ENCODE measurements around the gene KRT23.

KRT23 gene, protein sequence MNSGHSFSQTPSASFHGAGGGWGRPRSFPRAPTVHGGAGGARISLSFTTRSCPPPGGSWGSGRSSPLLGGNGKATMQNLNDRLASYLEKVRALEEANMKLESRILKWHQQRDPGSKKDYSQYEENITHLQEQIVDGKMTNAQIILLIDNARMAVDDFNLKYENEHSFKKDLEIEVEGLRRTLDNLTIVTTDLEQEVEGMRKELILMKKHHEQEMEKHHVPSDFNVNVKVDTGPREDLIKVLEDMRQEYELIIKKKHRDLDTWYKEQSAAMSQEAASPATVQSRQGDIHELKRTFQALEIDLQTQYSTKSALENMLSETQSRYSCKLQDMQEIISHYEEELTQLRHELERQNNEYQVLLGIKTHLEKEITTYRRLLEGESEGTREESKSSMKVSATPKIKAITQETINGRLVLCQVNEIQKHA

DNA sequence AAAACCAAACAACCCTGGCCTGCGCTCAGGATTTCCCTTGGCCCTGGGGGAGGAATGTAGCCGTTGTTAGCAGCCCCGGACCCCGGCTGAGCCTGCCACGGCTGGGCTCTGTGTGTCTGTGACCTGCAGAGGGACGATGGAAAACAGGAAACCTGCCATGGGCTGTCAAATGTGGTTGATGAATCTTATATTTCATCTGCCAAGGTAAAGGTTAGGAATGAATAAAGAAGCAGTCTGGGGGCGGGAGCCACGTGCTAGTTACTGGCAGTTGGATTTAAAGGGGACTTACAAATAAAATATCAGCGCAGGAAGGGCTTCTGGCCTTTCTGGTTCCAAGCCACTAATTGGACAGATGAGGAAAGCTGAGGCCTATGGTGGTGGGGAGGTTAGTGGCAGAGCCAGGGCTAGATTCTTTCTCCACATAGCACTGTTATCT lies at the start of gene KRT23:
KRT23 (minus strand) TSS at position 263 of the 436 bp plus-strand sequence. CDS start 1,043 bp downstream, outside the sequence.
- Mint-ChIP-seq H3K36me3 (no peaks in the 10 kb centered on the region), H3K27ac (no peak within 1 kb of the TSS), H3K4me3 (no peak within 1 kb of the TSS), H3K9me3 (no peaks in the 10 kb centered on the region), H3K4me1 (no peaks in the 10 kb centered on the region), H3K27me3 (peaks cover 6% of the 10 kb centered on the region)

DNA sequence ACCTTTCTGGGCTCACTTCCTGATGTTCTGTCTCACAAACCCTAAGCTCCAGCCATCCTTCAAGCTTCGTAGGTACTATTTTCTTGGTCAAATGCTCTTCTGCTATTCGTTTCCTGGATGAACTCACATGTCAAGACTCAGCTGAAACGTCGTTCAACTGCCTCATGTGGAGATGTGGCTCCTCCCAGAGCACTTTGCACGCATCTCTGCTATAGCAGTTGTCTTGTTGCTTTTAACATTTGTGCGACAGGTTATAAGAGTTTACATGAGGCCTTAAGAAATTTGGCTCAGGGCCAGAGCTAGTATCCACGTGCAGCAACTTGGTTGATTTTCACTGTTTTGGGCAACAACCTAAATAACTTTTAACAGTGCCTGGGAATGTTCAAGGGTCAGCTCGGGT lies 49.5 kb upstream of the KRT23 start:
- Mint-ChIP-seq H3K4me3 (no peak overlapping the region), H3K27me3 (peaks cover 2% of the 10 kb centered on the region), H3K4me1 (no peaks in the 10 kb centered on the region), H3K9me3 (no peaks in the 10 kb centered on the region), H3K36me3 (no peaks in the 10 kb centered on the region), H3K27ac (no peak overlapping the region)

DNA sequence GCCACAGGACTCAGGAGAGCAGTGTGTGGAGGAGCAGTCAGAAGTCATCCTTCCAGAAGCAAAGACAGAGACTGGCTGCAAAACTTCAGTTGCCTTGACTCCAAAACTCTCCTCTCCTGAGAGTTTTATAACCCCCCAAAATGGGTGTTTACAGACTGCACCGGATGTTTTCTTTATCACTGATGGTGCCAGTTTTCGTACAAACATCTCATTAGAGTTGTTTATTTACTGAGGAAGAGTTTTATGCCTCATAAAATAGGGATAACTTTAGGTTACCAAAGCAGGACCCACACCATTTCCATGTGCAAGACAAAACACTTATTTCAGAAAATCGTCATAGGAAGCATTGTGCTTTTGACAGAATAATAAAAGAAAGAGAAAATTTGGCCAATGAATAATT lies 46.8 kb upstream of the KRT23 start, which contains the start of gene KRT40:
KRT40 (minus strand) TSS at position 101 of the 400 bp plus-strand sequence; CDS start at position 48, 53 bp downstream.
- no peak within 1 kb of the TSS for H3K4me3 Mint-ChIP-seq
- no peaks in the 10 kb centered on the region for H3K9me3 Mint-ChIP-seq
- peaks cover 2% of the 10 kb centered on the region for H3K27me3 Mint-ChIP-seq
- no peaks in the 10 kb centered on the region for H3K4me1 Mint-ChIP-seq
- no peaks in the 10 kb centered on the region for H3K36me3 Mint-ChIP-seq
- no peak within 1 kb of the TSS for H3K27ac Mint-ChIP-seq

DNA sequence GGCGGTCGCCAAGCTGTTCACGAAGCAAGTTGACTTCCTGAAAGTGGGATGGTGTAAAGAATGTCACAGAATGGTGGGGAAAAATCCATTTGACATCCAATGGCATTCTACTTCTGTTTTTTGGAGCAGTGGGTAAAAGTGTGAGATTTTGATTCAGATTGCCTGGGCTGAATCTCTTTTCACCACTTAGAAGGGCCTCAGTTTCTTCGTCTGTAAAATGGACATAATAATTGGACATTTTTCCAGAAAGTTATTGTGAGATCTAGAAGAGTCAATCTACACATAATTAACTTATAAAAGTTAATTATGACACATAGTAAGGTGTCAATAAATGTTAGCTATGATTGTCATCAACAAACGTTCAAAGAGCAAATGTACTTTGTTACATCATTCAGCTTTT lies 43.7 kb upstream of the KRT23 start:
- Mint-ChIP-seq H3K27ac (no peak overlapping the region), H3K4me1 (no peaks in the 10 kb centered on the region), H3K27me3 (peaks cover 5% of the 10 kb centered on the region), H3K4me3 (no peak overlapping the region), H3K9me3 (no peaks in the 10 kb centered on the region), H3K36me3 (no peaks in the 10 kb centered on the region)

DNA sequence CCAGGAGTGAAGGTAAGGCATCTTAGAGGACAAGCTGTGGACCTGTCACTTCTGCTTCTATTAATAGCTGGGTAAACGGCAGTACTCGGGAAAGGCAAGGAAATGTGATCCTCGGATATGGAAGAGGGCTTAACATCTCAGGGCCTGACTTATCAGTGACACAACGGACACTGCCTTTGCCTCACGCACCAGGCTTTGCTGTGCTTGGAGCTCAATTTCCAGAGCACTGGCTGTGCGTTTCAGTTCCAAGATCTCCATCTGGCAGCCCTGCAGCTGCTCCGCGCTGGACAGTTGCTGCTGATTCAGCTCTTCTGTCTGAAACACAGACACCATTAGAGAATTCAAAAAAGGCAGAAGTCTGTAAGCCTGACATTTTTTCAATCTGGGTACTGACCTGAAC lies 43.1 kb upstream of the KRT23 start:
- Mint-ChIP-seq H3K27me3 (peaks cover 5% of the 10 kb centered on the region), H3K4me3 (no peak overlapping the region), H3K4me1 (no peaks in the 10 kb centered on the region), H3K36me3 (no peaks in the 10 kb centered on the region), H3K27ac (no peak overlapping the region), H3K9me3 (no peaks in the 10 kb centered on the region)

DNA sequence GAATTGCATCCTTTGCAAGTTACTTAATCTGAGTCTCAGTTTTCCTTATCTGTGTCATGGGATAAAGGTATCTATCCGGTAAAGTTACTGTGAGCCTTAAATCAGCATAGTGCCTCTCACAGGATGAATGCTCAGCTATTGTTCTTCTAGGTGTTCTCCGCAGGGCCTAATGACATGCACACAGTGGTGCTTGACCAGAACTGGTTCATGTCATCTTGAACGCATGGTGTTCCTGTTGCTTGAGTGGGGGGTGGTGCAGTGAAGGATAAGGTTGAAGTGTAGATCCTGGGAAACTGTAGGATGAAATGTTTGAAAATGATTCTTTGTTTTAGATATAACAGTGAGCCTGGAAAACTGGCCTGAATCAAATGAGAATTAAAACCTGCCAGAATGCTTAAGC lies 42.7 kb upstream of the KRT23 start:
- H3K9me3 Mint-ChIP-seq = no peaks in the 10 kb centered on the region
- H3K27me3 Mint-ChIP-seq = peaks cover 7% of the 10 kb centered on the region
- H3K4me1 Mint-ChIP-seq = no peaks in the 10 kb centered on the region
- H3K4me3 Mint-ChIP-seq = no peak overlapping the region
- H3K36me3 Mint-ChIP-seq = no peaks in the 10 kb centered on the region
- no peak overlapping the region for H3K27ac Mint-ChIP-seq

DNA sequence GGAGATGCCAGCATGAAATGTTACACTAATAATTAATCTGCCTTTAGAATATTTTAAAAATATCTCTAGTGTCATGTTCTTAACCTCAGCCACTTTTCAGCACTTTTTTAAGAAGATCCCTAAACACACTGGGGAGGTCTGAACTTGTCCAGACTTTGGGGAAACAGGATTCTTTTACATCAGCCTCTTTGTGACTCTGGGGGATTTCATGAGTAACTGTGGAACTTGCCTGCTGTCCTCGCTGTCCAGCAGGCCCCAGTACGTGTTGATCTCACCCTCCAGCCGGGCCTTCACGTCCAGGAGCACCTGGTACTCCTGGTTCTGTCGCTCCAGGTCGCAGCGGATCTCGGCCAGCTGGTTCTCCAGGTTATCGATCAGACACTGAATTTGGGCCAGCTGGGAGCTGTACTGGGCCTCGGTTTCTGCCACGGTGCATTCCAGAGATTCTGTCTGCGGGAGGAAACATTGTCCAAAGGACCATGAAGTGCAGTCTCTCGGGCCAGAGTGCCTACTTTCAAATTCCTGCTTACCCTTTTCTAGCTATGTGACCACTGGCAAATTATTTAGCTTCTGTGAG lies 41.2 kb upstream of the KRT23 start:
- H3K27ac Mint-ChIP-seq = no peak overlapping the region
- H3K27me3 Mint-ChIP-seq = peaks cover 5% of the 10 kb centered on the region
- no peaks in the 10 kb centered on the region for H3K4me1 Mint-ChIP-seq
- no peaks in the 10 kb centered on the region for H3K9me3 Mint-ChIP-seq
- no peak overlapping the region for H3K4me3 Mint-ChIP-seq
- no peaks in the 10 kb centered on the region for H3K36me3 Mint-ChIP-seq

DNA sequence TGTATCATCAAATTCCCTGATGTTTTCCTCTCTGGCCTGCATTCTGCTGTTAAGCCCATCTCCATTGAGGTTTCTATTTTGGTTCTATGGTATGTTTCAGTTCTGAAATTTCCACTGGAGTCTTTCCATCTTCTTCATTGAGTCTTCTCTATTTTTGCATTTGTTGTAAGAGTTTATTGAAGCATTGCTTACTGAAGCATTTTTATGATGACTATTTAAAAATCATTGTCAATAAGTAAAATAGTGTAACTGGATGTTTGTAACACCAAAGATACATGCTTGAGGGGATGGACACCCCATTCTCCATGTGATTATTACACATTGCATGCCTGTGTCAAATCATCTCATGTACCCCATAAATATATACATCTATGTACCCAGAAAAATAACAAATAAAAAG lies 38.1 kb upstream of the KRT23 start:
- Mint-ChIP-seq H3K36me3 (no peaks in the 10 kb centered on the region), H3K4me1 (no peaks in the 10 kb centered on the region), H3K4me3 (no peak overlapping the region), H3K9me3 (no peaks in the 10 kb centered on the region), H3K27me3 (peaks cover 5% of the 10 kb centered on the region), H3K27ac (no peak overlapping the region)

DNA sequence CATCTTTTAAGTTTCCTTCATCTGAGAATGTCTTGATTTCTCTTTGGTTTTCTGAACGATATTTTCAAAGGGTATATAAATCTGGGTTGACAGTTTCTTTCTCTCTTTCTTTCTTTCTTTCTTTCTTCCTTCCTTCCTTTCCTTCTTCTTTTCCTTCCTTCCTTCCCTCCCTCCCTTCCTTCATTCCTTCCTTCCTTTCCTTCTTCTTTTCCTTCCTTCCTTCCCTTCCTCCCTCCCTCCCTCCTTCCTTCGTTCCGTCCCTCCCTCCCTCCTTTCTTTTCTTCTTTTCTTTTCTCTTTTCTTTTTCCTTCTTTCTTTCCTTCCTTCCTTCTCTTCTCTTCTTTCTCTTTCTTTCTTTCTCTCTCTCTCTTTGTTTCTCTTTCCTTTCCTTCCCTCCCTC lies 36.9 kb upstream of the KRT23 start:
- Mint-ChIP-seq H3K27me3 (peaks cover 5% of the 10 kb centered on the region), H3K4me3 (no peak overlapping the region), H3K36me3 (no peaks in the 10 kb centered on the region), H3K9me3 (no peaks in the 10 kb centered on the region), H3K27ac (no peak overlapping the region), H3K4me1 (no peaks in the 10 kb centered on the region)

DNA sequence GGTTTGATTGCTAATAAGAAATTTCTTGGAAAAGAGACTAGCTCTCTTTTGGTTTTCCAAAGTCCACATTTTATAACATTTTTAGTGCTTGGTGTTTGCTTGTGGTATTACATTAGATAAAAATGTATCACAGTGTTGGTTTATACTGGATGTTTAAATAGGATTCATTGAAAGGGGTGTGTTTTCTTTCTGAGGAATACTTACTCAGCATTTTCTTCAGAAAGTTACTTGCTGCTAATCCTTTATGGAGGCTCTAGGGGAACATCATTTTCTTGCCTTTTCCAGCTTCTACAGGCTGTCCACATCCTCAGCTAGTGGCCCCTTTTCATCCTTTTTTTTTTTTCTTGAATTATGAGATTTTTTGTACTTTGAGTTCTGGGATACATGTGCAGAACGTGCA lies 30.1 kb upstream of the KRT23 start:
- Mint-ChIP-seq H3K36me3 (no peaks in the 10 kb centered on the region), H3K4me3 (no peak overlapping the region), H3K9me3 (no peaks in the 10 kb centered on the region), H3K27me3 (peaks cover 4% of the 10 kb centered on the region), H3K27ac (no peak overlapping the region), H3K4me1 (no peaks in the 10 kb centered on the region)

DNA sequence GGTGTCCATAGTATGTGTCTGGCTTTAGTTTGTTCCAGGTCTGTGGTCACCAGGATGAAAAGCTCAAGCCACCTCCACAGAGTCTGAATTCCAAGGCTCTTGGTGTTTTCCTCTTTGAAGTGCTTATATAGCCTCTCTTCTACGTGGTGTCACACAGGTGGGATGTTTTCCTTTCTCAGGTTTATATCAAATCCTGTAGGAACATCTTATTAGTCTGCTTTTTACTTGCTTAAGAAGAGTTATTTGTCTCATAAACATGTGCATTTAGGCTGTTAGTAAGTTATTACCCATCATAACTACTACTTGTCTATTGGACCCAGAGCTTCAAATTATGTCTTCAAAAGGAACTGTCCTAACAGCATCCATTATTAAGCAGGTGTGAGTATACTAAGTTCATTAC lies 29.4 kb upstream of the KRT23 start, which contains the start of gene KRT39:
KRT39 (minus strand) TSS at position 101 of the 400 bp plus-strand sequence; CDS start at position 9, 92 bp downstream.
- peaks cover 4% of the 10 kb centered on the region for H3K27me3 Mint-ChIP-seq
- H3K9me3 Mint-ChIP-seq = no peaks in the 10 kb centered on the region
- H3K36me3 Mint-ChIP-seq = no peaks in the 10 kb centered on the region
- H3K4me3 Mint-ChIP-seq = no peak within 1 kb of the TSS
- H3K4me1 Mint-ChIP-seq = no peaks in the 10 kb centered on the region
- H3K27ac Mint-ChIP-seq = no peak within 1 kb of the TSS

DNA sequence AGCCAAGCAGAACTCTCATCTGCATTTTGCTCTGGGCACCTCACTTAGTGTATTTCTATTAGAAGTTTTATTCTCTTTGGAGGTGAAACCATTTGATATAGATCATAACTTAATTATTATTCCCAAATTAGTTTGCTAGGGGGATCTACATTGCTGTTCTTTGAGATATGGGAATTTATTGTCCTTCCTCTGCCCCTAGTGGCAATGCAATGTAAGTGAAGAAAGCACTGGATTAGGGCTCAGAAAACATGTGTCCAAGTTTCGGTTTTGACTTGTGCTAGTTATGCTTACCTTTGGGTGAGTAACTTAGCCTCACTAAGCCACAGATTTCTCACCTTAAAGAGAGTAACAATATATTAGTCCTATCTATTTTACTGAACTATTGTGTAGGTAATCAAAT lies 26.4 kb upstream of the KRT23 start:
- H3K4me3 Mint-ChIP-seq = no peak overlapping the region
- no peaks in the 10 kb centered on the region for H3K9me3 Mint-ChIP-seq
- H3K27me3 Mint-ChIP-seq = peaks cover 4% of the 10 kb centered on the region
- no peaks in the 10 kb centered on the region for H3K36me3 Mint-ChIP-seq
- H3K4me1 Mint-ChIP-seq = no peaks in the 10 kb centered on the region
- H3K27ac Mint-ChIP-seq = no peak overlapping the region

DNA sequence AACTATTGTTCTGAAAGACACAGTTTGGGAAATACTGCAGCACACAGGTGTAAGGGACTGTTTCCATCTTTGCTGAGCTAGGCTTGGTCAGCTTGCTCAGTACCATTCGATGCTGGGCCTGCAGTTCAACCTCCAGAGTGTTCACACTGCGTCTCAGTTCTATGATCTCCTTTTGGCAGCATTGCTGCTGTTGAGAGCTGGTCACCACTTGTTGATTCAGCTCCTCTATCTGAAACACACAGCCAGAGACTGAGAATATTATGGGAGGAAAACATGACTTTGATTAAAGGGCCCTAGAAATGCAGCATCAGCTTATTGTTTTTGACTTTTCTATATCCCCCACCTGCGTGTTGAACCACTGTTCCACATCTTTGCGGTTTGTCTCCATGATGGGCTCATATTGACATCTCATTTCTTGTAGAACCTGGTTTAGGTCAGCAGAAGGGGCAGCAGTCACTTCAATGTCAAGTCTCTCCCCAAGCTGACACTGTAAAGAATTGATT lies 24.7 kb upstream of the KRT23 start:
- H3K4me1 Mint-ChIP-seq = no peaks in the 10 kb centered on the region

DNA sequence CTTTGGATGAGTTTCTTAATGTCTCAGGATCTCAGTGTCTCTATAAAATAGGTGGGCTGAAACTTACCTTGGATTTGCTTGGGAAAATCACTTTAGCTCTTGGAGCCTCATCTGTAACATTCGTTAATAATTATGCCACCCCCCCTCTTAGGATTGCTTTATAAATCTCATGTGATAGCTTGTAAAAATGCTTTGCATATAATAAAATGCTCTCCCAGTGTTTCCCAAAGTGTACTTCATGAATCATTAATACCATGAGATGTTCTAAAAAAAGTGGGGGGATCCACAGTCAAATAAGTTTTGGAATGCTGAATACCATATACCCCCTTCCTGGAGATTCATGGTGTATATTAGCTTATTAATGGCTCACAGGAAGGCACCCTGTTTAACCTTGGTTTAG lies 24.1 kb upstream of the KRT23 start:
- Mint-ChIP-seq H3K27me3 (peaks cover 4% of the 10 kb centered on the region), H3K36me3 (no peaks in the 10 kb centered on the region), H3K4me3 (no peak overlapping the region), H3K9me3 (no peaks in the 10 kb centered on the region), H3K27ac (no peak overlapping the region), H3K4me1 (no peaks in the 10 kb centered on the region)

More for the DNA sequence above, 24.7 kb upstream of the KRT23 start:
- Mint-ChIP-seq H3K36me3 (no peaks in the 10 kb centered on the region), H3K4me3 (no peak overlapping the region), H3K9me3 (no peaks in the 10 kb centered on the region), H3K27ac (no peak overlapping the region), H3K27me3 (peaks cover 4% of the 10 kb centered on the region)

DNA sequence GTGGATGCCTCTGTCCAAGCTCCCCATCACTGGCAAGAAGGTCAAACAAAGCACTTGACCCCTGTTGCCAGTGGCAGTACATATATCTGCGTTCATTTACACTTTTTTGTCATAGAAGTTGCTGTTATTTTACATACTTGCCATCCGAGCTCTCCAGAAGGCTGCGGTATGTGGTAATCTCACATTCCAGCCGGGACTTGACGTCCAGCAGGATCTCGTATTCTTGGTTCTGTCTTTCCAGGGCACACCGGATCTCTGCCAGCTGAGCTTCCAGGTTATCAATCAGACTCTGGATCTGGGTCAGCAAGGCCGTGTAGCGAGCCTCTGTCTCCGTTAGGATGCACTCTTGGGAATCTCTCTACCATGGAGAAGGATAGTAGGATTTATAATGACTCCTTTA lies 22.7 kb upstream of the KRT23 start:
- H3K4me1 Mint-ChIP-seq = no peaks in the 10 kb centered on the region
- H3K9me3 Mint-ChIP-seq = no peaks in the 10 kb centered on the region

More for the DNA sequence above, 22.7 kb upstream of the KRT23 start:
- Mint-ChIP-seq H3K36me3 (no peaks in the 10 kb centered on the region), H3K4me3 (no peak overlapping the region), H3K27ac (no peak overlapping the region), H3K27me3 (peaks cover 3% of the 10 kb centered on the region)

Data from activated naive CD4-positive, alpha-beta T cell treated with anti-CD3 and anti-CD28 coated beads, Interleukin-2, amount 50 U/mL, for 24 hours (primary cell).